Mesenteric fat pad (tissue), 1 donor: ENCODE data around the gene MZT2A. TPM values are rescaled to one million over a fixed set of nuclear protein-coding genes. Genes with fewer than 3 reads are reported as not detected.
"Not testable (repeated sequence)": the region's sequence is repeated elsewhere in the genome, so short reads cannot be mapped to it uniquely, and the experiment has no call there.

Experiments used
- DNase-seq: peaks from one replicate; pipeline ENCODE4 v3.0.0-alpha.2; 2020; ENCODE audit warnings: low spot score
- microRNA-seq: library from miRNA; unstranded; fragments of <30 nt; microRNA quantifications from one replicate; pipeline ENCODE4 v1.2.0, GENCODE V29; 2020; ENCODE audit warnings: borderline number of aligned reads
- total RNA-seq: library from RNA; stranded (reverse); fragmentation: NEBNext Ultra II Directional; extraction: Animal tissue kit (Norgen Biotek cat#: 25700); gene quantifications from one replicate; pipeline ENCODE4 v1.2.1, GENCODE V29; 2021
- donor health status: DM: yes; HTN: yes; CAD: no.

The MZT2A gene
- total RNA-seq, 1 donor from 2014 or later = 37.3 TPM

- not testable (repeated sequence) for DNase-seq
These were observed 24.5 kb downstream of the MZT2A start for GRCh38 chr2:131467722-131468121.

GRCh38 chr2:131454914-131455313 is 37.3 kb downstream of the MZT2A start:
- DNase-seq = not testable (repeated sequence)

DNA sequence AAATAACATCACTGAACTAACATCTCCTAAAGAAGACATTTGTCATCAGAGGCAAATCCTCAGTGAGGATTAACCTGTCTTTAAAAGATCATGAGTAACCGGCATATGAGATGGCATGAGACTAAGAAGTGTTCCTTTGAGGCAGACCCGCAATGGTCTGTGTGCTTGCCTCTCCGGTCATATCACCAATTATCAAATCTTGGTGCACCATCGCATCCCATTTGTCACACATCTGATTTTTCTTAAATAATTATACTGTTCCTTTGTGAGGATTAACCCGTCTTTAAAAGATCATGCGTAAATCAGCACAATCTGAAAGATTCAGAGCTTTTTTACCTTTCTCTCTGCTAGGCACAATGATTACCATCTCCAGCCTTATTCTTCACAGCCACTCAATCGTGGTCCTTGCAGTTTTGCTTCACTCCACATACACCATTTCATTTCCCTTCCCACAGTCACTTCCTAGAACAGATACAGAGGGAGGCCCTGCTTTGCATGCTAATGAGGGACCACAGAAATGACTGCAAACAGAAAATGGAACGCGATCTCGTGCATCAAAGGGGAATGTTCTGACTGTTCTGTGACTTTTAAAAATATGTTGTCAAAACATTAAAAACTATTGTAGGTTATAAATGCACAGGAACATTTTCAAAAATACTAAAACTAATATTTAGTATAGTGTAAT is 40.8 kb downstream of the MZT2A start:
- DNase-seq = not testable (repeated sequence)

GRCh38 chr2:131447981-131448380 is 44.2 kb downstream of the MZT2A start:
- not testable (repeated sequence) for DNase-seq

- DNase-seq = no peak
These were observed 46.3 kb downstream of the MZT2A start for GRCh38 chr2:131445896-131446295.

GRCh38 chr2:131445515-131445797 is 46.7 kb downstream of the MZT2A start:
- DNase-seq = not testable (repeated sequence)

DNA sequence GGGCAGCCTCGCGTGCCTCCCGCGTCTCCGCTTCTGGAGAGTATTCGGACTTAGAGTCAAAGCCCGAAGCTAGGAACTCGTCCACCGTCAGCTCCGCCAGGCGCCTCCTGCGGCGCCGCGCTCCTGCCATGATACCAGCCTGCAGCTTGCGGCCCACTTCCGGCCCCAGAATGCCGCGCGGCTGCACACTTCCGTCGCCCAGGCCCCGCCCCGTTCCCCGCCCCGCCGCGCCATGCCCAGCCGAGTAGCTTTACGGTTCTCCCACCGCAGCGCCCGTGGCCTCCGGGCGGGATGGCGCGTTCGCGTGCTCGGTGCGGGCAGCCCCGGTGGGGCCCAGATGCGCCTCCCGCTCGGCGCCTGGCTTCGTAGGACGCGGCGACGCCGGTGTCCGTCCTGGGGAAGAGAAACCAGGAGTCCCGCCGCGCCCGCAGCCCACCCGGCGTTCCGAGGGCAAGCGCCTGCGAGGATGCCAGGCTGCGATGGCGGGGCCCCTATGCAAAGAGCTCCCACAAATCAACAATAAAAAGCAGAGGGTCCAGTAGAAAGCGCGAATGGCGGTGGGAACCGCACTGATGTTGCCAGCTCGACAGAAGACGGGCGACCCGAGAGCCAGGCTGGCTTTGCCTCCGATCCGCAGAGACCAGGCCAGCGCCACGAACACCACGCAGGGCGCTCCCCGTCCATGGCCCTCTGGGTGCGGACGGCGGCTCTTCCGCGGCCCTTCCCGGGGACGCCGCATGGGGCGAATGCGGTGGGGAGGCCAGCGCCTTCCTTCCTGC is 47.3 kb downstream of the MZT2A start:
- not testable (repeated sequence) for DNase-seq

- not testable (repeated sequence) for DNase-seq
These were observed 51.3 kb downstream of the MZT2A start for GRCh38 chr2:131440742-131441468.

Small RNAs within 50 kb of the gene (microRNA-seq; reads per million reads assigned to microRNA genes)
- gene MIR4784 = not detected

Other genes with a start within 250 kb of the MZT2A start
- gene RAB6D, start 128.2 kb downstream of the MZT2A start, total RNA-seq = 0.10 TPM
- gene TUBA3D, start 16.3 kb downstream of the MZT2A start, total RNA-seq = not detected
- 0.96 TPM for gene CCDC74A, start 35.5 kb upstream of the MZT2A start, total RNA-seq